ENCODE measurements around the gene HES3. TPM values are rescaled to one million over a fixed set of nuclear protein-coding genes. Genes with fewer than 3 reads are reported as not detected.

Gene HES3
- total and polyA plus RNA-seq, 3 donors from 2014 or later: not detected

- DNase-seq: no peak
- no peaks in the 10 kb centered on the region for H3K9me3 ChIP-seq
- no peak overlapping the region for H3K27ac ChIP-seq
- no peaks in the 10 kb centered on the region for H3K4me1 ChIP-seq
- no peaks in the 10 kb centered on the region for H3K36me3 ChIP-seq (ENCODE audit: low read depth, missing control alignments)
- TF ChIP-seq CTCF (IDR thresholded peaks at IDR 0.05) (no peak), POLR2A (IDR thresholded peaks at IDR 0.05) (no peak)
- no peak overlapping the region for H3K4me3 ChIP-seq
- intact Hi-C loops (cut with DNase I; ENCODE audit: low total_unique reads): no loop called here
- 87 to 88% methylated on average over 8 of the region's 8 CpGs for WGBS, 2 donors
- H3K27me3 ChIP-seq: no peaks in the 10 kb centered on the region
Measured at GRCh38 chr1:6225651-6226050, 18.3 kb upstream of the HES3 start.

GRCh38 chr1:6233376-6233775 is 10.6 kb upstream of the HES3 start:
- Histone ChIP-seq H3K4me3 (no peak overlapping the region), H3K27me3 (no peaks in the 10 kb centered on the region), H3K9me3 (no peaks in the 10 kb centered on the region), H3K27ac (no peak overlapping the region), H3K4me1 (peaks cover 5% of the 10 kb centered on the region), H3K36me3 (ENCODE audit: low read depth, missing control alignments) (no peaks in the 10 kb centered on the region)
- DNase-seq: no peak
- WGBS, 2 donors: 47 to 65% methylated on average over 1 of the region's 1 CpG
- intact Hi-C loops (cut with DNase I; ENCODE audit: low total_unique reads): no loop called here
- TF ChIP-seq CTCF (IDR thresholded peaks at IDR 0.05) (no peak), POLR2A (IDR thresholded peaks at IDR 0.05) (no peak)

- intact Hi-C loops (cut with DNase I; ENCODE audit: low total_unique reads): no loop called here
- Histone ChIP-seq H3K9me3 (no peaks in the 10 kb centered on the region), H3K27me3 (no peaks in the 10 kb centered on the region), H3K4me3 (peak overlapping the region; percentile 61 to 96), H3K27ac (no peak overlapping the region), H3K36me3 (ENCODE audit: low read depth, missing control alignments) (no peaks in the 10 kb centered on the region), H3K4me1 (peaks cover 5% of the 10 kb centered on the region)
- WGBS, 2 donors: 37 to 47% methylated on average over 12 to 20 of the region's 20 CpGs
- TF ChIP-seq POLR2A (IDR thresholded peaks at IDR 0.05) (no peak), CTCF (IDR thresholded peaks at IDR 0.05) (no peak)
- DNase-seq: no peak
Measured at GRCh38 chr1:6234502-6235295, 9.3 kb upstream of the HES3 start.

GRCh38 chr1:6235296-6235677 is 8.7 kb upstream of the HES3 start:
- intact Hi-C loops (cut with DNase I; ENCODE audit: low total_unique reads): no loop called here
- no peak overlapping the region for H3K27ac ChIP-seq
- H3K36me3 ChIP-seq (ENCODE audit: low read depth, missing control alignments): no peaks in the 10 kb centered on the region
- TF ChIP-seq POLR2A (IDR thresholded peaks at IDR 0.05) (no peak), CTCF (IDR thresholded peaks at IDR 0.05) (no peak)
- 0 to 1% methylated on average over 4 to 28 of the region's 30 CpGs for WGBS, 2 donors
- H3K9me3 ChIP-seq: no peaks in the 10 kb centered on the region
- H3K27me3 ChIP-seq: no peaks in the 10 kb centered on the region
- no peak for DNase-seq
- peaks cover 5% of the 10 kb centered on the region for H3K4me1 ChIP-seq
- H3K4me3 ChIP-seq: peak overlapping the region; percentile 61 to 96

GRCh38 chr1:6237093-6237492 is 6.9 kb upstream of the HES3 start:
- WGBS, 2 donors: 67 to 81% methylated on average over 4 of the region's 4 CpGs
- Histone ChIP-seq H3K36me3 (ENCODE audit: low read depth, missing control alignments) (no peaks in the 10 kb centered on the region), H3K27me3 (no peaks in the 10 kb centered on the region), H3K4me3 (no peak overlapping the region), H3K9me3 (no peaks in the 10 kb centered on the region), H3K27ac (no peak overlapping the region), H3K4me1 (peaks cover 5% of the 10 kb centered on the region)
- TF ChIP-seq CTCF (IDR thresholded peaks at IDR 0.05) (no peak), POLR2A (IDR thresholded peaks at IDR 0.05) (no peak)
- DNase-seq: no peak
- intact Hi-C loops (cut with DNase I; ENCODE audit: low total_unique reads): no loop called here

All from testis (tissue), 3 donors.